Measurements from ENCODE around the gene RPSA. TPM values are rescaled to one million over a fixed set of nuclear protein-coding genes. Genes with fewer than 3 reads are reported as not detected.

The RPSA gene
- total and polyA plus RNA-seq, 2 of the 4 experiments (the other 2 are of a cell fraction): 1,415 to 2,710 TPM

GRCh38 chr3:39440316-39440715 lies 33.8 kb downstream of the RPSA start:
- TF ChIP-seq BHLHE40 (IDR thresholded peaks at IDR 0.05; ENCODE audit: low read depth, low read length): no peak
- Histone ChIP-seq H2BK120ac (ENCODE audit: low read depth, low read length) (no peak overlapping the region), H3K27me3 (ENCODE audit: control insufficient read depth, insufficient read depth, low read length) (peaks cover 2% of the 10 kb centered on the region; the same call in 1 of the 2 replicates), H3K18ac (ENCODE audit: low read depth, low read length) (no peak overlapping the region), H4K20me1 (ENCODE audit: insufficient read depth, low read length) (no peaks in the 10 kb centered on the region), H3K23ac (ENCODE audit: low read depth, low read length) (no peak overlapping the region), H2BK15ac (ENCODE audit: low read depth, low read length) (no peak overlapping the region), H3K36me3 (ENCODE audit: control insufficient read depth, insufficient read depth, low read length) (no peaks in the 10 kb centered on the region), H3K27ac (ENCODE audit: insufficient read depth, low read length) (no peak overlapping the region), H2BK5ac (ENCODE audit: low read depth, low read length, poor library complexity, severe bottlenecking) (no peak overlapping the region), H3K56ac (ENCODE audit: extremely low read depth, insufficient read depth, low read length) (no peak overlapping the region), H2AK9ac (replicated peaks; ENCODE audit: low read depth, low read length, poor library complexity) (no peak overlapping the region), H3K9me1 (ENCODE audit: insufficient read depth, low read length) (no peaks in the 10 kb centered on the region), H3K4me3 (ENCODE audit: insufficient read depth, low read depth, low read length) (no peak overlapping the region), H4K5ac (ENCODE audit: low read depth, low read length) (no peak overlapping the region), H4K91ac (ENCODE audit: insufficient read depth, low read depth, low read length) (no peak overlapping the region), H3K4me1 (ENCODE audit: control insufficient read depth, insufficient read depth, low read length) (no peaks in the 10 kb centered on the region), H3K4ac (ENCODE audit: low read depth, low read length) (no peak overlapping the region), H2AK5ac (ENCODE audit: low read depth, low read length) (no peak overlapping the region), H3K9ac (ENCODE audit: low read depth, low read length) (no peak overlapping the region), H3K4me2 (ENCODE audit: low read depth, low read length) (no peak overlapping the region), H3K9me3 (ENCODE audit: control insufficient read depth, insufficient read depth, low read length) (no peaks in the 10 kb centered on the region), H4K8ac (ENCODE audit: low read depth in 2 of 2, low read length in 2 of 2) (no peak overlapping the region), H3K79me1 (ENCODE audit: low read depth in 1 of 2, low read length in 2 of 2) (no peaks in the 10 kb centered on the region), H2AFZ (replicated peaks; ENCODE audit: low read length, poor library complexity) (no peak overlapping the region), H3K14ac (replicated peaks; ENCODE audit: low read depth, low read length) (no peak overlapping the region), H2BK20ac (ENCODE audit: low read depth, low read length) (no peak overlapping the region)
- ATAC-seq (ENCODE audit: low read depth): no peak
- in situ Hi-C loops (cut with MboI; ENCODE audit: low sequenced_read_pairs): no loop called here
- CTCF ChIA-PET: interaction anchor here (0.6 kb wide), 1 partner anchor 66 kb away, joined by 4 read pairs; no protein-coding TSS in a partner anchor
- POLR2A ChIA-PET (ENCODE audit: unreplicated experiment): no interaction called here
- intact Hi-C loops (cut with micrococcal nuclease): no loop called here
- no peak for DNase-seq
- 80% methylated on average over 1 of the region's 8 CpGs; no CpG with 5 or more reads in 1 of the 2 experiments for WGBS, 2 experiments (ENCODE audit: extremely low coverage in 2 of 2, insufficient read length in 1 of 2)
- BruUV-seq (replicated peaks): no TSS peak
- dilution Hi-C loops (cut with HindIII; ENCODE audit: low sequenced_read_pairs, unreplicated experiment): no loop called here
